NCI-H128 (cell line): ENCODE measurements around the gene SAYSD1.

ENCODE experiments used
- DNase-seq: peaks from one replicate; lab custom pipeline; 2025; ENCODE audit not compliant: unreplicated experiment; lab: John Stamatoyannopoulos, UW

SAYSD1 gene

DNA sequence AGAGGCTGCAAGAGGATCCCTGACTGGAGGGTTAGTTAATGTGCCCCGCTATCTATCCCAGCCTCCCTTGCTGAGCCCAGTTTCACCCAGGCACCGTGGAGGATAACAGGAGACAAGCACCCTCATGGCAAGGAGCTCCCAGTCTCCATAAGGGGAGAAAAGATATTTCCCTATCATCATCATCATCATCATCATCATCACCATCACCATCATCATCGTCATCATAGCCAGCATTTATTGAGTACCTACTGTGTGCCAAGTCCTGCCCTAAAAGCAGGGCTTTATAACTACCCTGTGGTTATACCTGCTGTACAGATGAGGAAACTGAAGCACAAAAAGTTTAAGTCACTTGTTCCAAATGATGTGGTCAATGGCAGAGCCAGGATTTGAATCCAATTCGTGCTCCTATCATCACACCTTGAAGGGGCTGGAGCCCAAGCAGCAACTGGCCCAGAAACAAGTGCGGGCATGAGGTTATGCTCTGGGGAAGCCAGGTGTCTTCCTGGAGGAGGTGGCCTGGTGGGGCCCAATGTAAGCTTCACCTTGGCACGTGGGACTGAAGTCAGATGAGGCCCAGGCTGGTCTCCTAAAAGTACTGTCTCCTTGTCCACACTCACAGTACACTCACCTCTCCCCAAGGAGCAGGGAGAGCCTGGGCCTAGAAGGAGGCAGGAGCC is 56.4 kb downstream of the SAYSD1 start:
- DNase-seq: no peak

DNA sequence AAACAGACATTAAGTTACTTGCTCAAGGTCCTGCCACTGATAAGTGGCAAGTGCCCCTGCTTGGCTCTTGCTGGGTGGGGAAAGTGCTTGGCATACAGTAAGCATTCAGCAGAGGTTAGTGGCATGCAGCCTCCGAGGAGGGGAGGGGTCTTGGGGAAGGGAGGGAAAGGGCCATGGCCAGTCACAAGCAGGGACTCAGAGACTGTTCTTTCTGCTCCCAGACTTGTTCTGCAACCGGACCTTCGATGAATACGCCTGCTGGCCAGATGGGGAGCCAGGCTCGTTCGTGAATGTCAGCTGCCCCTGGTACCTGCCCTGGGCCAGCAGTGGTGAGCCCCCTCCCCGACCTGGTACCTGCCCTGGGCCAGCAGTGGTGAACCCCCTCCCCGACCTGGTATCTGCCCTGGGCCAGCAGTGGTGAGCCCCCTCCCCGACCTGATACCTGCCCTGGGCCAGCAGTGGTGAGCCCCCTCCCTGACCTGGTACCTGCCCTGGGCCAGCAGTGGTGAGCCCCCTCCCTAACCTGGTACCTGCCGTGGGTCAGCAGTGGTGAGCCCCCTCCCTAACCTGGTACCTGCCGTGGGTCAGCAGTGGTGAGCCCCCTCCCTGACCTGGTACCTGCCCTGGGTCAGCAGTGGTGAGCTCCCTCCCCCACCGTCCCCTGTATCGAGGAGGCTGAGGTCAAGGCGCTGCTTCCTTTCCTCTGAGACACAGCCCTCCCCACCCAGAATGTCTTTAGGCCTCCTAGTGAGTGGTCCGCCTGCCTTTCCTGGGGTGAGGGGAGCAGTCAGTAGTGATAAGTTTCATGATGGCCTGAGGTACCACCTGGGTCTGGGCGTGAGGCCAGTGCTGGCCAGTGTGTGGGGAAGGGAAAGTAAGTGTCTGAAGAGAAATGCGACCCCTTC is 57.5 kb downstream of the SAYSD1 start:
- DNase-seq: no peak

DNA sequence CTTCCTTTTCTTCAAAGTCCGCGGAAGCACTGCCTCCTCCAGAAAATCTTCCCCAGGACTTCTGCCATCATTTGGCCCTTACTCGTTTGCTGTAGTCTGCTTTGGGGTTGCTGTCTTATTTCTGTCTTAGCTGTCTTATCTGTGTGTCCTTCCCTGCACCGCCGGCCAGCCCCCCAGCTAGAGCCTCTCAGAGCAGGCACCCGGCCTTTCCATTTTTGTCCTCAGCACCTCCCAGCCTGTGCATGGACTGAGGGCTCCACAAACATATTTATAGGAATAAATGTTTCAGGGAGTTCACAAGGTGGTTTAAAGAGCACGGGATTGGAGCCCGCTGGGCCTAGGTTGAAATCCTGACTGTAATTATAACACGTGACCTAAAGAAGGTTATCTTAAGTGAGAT is 58.3 kb downstream of the SAYSD1 start:
- DNase-seq: no peak

DNA sequence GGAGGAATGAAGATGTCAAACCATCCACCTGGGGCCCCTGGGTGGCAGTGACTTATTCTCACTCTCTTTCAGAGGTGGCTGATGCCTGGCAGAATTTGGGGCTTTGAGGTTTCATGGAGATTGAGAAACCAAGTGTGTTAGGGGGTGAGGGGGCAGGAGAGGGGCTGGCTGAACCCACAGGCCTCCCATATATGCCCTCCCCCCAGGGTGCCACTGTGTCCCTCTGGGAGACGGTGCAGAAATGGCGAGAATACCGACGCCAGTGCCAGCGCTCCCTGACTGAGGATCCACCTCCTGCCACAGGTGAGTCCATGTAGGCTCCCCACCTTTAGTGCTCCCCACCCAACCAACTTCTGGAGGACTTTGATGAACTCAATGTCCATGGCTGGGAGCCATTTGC is 58.8 kb downstream of the SAYSD1 start:
- no peak for DNase-seq

DNA sequence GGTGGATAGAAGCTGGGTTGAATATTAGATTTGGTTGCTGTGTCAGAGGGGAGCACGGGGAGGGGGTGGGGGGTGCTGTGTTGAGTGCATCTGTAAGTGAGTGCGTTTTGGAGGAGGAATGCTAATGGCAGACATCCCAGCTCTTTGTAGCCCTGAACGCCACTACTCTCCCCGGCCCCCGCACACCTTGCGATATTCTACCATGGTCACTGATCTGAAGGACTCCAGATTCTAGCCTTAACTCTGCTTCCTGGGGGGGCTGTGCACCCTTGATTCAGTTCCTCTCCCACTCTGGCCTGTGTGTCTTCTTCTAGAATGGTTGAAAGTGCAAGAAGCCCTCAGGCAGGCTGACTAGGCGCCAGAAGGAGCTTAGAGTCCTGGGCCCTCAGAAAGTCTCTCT is 59.3 kb downstream of the SAYSD1 start:
- DNase-seq: no peak

DNA sequence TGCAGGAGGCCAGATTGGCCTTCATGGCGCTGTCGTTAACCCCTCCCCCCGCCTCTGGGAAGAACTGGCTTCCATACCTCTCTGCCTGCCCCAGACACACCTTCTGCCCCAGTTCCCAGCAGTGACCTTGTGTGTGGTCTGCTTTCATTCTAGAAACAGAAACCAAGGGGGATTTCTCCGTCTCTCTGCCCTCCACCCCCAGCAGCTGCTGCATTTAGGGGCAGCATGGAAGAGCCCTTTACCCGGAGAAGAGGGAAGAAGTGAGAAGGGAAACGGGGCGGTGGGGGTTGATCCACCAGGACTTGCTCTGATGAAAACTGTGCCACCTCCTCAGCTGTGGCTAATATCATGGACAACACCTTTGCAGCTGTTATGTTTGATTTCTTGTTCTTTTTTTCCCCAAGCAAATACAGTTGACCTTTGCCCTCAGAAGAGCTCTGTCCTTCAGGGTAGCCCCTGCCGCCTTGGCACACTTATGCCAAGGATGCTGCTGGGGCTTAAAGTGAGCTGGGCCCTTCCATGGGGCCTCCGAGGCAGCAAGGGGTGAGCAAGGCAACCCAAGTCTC is 60.3 kb downstream of the SAYSD1 start:
- no peak for DNase-seq
